Tibial artery (tissue), 4 donors: ENCODE data around the gene IMMP2L.

ENCODE experiments used
- DNase-seq, 2 donors: peaks; one replicate each; pipeline ENCODE4 v3.0.0-alpha.2; 2019
- H3K27ac ChIP-seq, 2 donors: fragments of 200-600 bp; sonication (generic) in 1 of 2; 1 replicate in 1 of 2; 2 replicates in 1 of 2; pipeline ENCODE4 v1.5.1; 2018 to 2019; ENCODE audit warnings: mild to moderate bottlenecking in 1 of 2
- H3K27me3 ChIP-seq, 2 donors: fragments of 200-600 bp; sonication (generic) in 1 of 2; one replicate each; pipeline versions ENCODE4 v1.5.1 to v1.6.0; 2016 to 2019
- H3K36me3 ChIP-seq, 3 donors: fragments of 200-600 bp; sonication (generic) in 2 of 3; one replicate each; pipeline ENCODE4 v1.5.1; 2016 to 2019; ENCODE audit warnings: mild to moderate bottlenecking in 2 of 3
- H3K4me1 ChIP-seq, 4 donors: fragments of 200-600 bp; sonication (generic) in 2 of 4; 1 replicate in 3 of 4; 2 replicates in 1 of 4; pipeline ENCODE4 v1.5.1; 2016 to 2019
- H3K4me3 ChIP-seq, 2 donors: fragments of 200-600 bp; sonication (generic) in 1 of 2; 1 replicate in 1 of 2; 2 replicates in 1 of 2; pipeline ENCODE4 v1.5.1; 2018 to 2019; ENCODE audit warnings: mild to moderate bottlenecking in 2 of 2
- H3K9me3 ChIP-seq, 3 donors: fragments of 200-600 bp; sonication (generic) in 1 of 3; one replicate each; pipeline ENCODE4 v1.5.1; 2016 to 2019
- CTCF ChIP-seq, 2 experiments: fragments of 200-600 bp in 1 of 2; fragments of 450-650 bp in 1 of 2; IDR thresholded peaks; one replicate each; pipeline ENCODE4 v1.5.1; 2017 to 2019; ENCODE audit warnings: antibody characterized with exemption in 2 of 2, mild to moderate bottlenecking in 1 of 2, moderate library complexity in 1 of 2
- intact Hi-C: fragments of 100-400 bp; cut with DNase I; formaldehyde crosslinking; loops from one replicate; pipeline ENCODE4 v1.15.0; 2023; ENCODE audit warnings: low total_unique reads

IMMP2L gene

GRCh38 chr7:110685899-110686298, 876.4 kb downstream of the IMMP2L start:
- no peaks in the 10 kb centered on the region for H3K27me3 ChIP-seq
- H3K9me3 ChIP-seq, result no peaks in the 10 kb centered on the region
- intact Hi-C loops, result no loop called here
- no peaks in the 10 kb centered on the region for H3K36me3 ChIP-seq
- no peak overlapping the region for H3K4me3 ChIP-seq
- no peak for TF ChIP-seq CTCF (IDR thresholded peaks at IDR 0.05)
- DNase-seq, result no peak
- H3K4me1 ChIP-seq, result no peaks in the 10 kb centered on the region
- H3K27ac ChIP-seq, result no peak overlapping the region

GRCh38 chr7:110681941-110682340, 880.4 kb downstream of the IMMP2L start:
- no peak for TF ChIP-seq CTCF (IDR thresholded peaks at IDR 0.05)
- Histone ChIP-seq H3K27ac (no peak overlapping the region), H3K9me3 (no peaks in the 10 kb centered on the region), H3K27me3 (no peaks in the 10 kb centered on the region), H3K36me3 (no peaks in the 10 kb centered on the region), H3K4me1 (no peaks in the 10 kb centered on the region), H3K4me3 (no peak overlapping the region)
- intact Hi-C loops, result no loop called here
- no peak for DNase-seq

- Histone ChIP-seq H3K27me3 (no peaks in the 10 kb centered on the region), H3K4me3 (no peak overlapping the region), H3K4me1 (no peaks in the 10 kb centered on the region), H3K9me3 (peaks cover 0 to 18% (median 0%) of the 10 kb centered on the region in 3 donors), H3K36me3 (no peaks in the 10 kb centered on the region), H3K27ac (no peak overlapping the region)
- TF ChIP-seq CTCF (IDR thresholded peaks at IDR 0.05), result no peak
- no peak for DNase-seq
- intact Hi-C loops, result no loop called here
Observed at GRCh38 chr7:110677405-110677804, 884.9 kb downstream of the IMMP2L start.

- no peaks in the 10 kb centered on the region for H3K27me3 ChIP-seq
- H3K27ac ChIP-seq, result no peak overlapping the region
- TF ChIP-seq CTCF (IDR thresholded peaks at IDR 0.05), result no peak
- H3K36me3 ChIP-seq, result no peaks in the 10 kb centered on the region
- intact Hi-C loops, result no loop called here
- no peaks in the 10 kb centered on the region for H3K4me1 ChIP-seq
- peaks cover 0 to 18% (median 0%) of the 10 kb centered on the region in 3 donors for H3K9me3 ChIP-seq
- H3K4me3 ChIP-seq, result no peak overlapping the region
- DNase-seq, result no peak
Observed at GRCh38 chr7:110676785-110677184, 885.5 kb downstream of the IMMP2L start.

- intact Hi-C loops, result no loop called here
- Histone ChIP-seq H3K27ac (no peak overlapping the region), H3K4me3 (no peak overlapping the region), H3K36me3 (no peaks in the 10 kb centered on the region), H3K27me3 (no peaks in the 10 kb centered on the region), H3K9me3 (peaks cover 0 to 18% (median 0%) of the 10 kb centered on the region in 3 donors), H3K4me1 (peaks cover 0 to 5% (median 0%) of the 10 kb centered on the region in 4 donors)
- TF ChIP-seq CTCF (IDR thresholded peaks at IDR 0.05), result no peak
- no peak for DNase-seq
Observed at GRCh38 chr7:110675383-110676103, 886.7 kb downstream of the IMMP2L start.
